Activated CD4-positive, alpha-beta T cell treated with anti-CD3 and anti-CD28 coated beads, Interleukin-2, amount 50 U/mL, for 4 hours (primary cell): ENCODE results near the gene OXLD1.
A peak's percentile ranks its signal among the peaks of the same experiment; 100 is the strongest.

Source experiments
- DNase-seq, 2 experiments: peaks; one replicate each; pipeline ENCODE4 v3.0.0-alpha.2; 2020

The OXLD1 gene

GRCh38 chr17:81682565-81683207, 16.3 kb upstream of the OXLD1 start:
- no peak for DNase-seq

DNA sequence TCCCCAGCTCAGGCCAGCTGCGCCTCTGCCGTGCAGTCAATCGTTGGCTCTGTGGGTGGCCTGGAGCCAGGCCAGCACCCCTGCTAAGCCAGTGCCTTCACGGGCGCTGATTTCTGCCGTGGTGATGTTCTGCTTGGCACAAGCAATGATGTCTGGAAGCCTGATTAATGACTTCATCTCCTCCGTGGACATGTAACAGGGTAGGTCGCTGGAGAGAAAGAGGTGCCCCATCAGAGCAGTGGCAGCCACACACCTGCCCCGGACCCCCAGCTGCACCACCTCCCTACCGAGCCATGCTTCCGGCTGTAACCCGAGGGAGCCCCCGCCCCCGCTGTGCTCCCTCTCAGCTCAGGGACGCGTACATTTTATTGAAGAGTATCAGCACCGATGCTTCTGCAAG, 15.3 kb upstream of the OXLD1 start:
- DNase-seq, result no peak

DNA sequence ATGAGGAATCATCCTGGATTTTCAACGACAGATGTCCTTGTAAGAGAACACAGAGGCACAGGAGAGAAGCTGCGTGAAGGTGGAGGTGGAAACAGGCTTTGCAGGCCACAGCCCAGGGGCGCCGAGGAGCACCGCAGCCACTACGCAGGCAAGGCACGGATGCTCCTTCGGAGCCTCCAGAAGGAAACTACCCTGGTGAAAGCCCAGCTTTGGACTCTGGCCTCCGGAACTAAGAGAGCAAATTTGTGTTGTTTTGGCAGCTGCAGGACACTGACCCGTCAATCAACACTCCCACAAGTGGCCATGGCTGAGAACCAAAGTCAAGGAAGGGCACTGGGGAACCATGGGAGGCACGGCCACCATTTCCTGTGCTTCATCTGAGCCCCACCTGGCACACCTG, 13.7 kb upstream of the OXLD1 start:
- DNase-seq, result no peak

- DNase-seq, result no peak
Observed at GRCh38 chr17:81676906-81677305, 10.5 kb upstream of the OXLD1 start.

DNA sequence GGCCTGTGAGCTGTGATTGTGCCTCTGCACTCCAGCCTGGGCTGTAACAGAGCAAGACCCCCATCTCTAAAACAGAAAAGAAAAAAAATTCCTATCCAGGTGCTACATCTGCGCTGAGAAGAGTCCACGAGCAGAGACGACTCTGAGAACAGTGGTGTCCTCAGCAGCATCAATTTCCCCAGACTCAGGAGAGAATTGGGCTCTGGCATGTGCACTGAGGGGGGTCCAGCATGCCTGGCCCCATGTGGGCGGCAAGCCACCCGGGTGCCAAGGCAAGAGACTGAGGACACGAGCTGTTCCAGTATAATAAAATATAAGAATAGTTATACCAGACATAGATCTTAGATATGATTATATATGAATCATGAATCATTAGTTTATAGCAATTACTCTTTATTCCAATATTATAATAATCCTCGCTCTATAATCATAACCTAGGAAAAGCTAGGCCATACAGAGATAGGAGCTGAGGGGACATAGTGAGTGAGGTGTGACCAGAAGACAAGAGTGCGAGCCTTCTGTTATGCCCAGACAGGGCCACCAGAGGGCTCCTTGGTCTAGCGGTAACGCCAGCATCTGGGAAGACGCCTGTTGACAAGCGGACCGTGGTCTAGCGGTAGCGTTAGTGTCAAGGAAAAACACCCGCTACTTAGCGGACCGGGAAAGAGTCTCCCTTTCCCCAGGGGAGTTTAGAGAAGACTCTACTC, 9.3 kb upstream of the OXLD1 start:
- peak; percentile 13 to 21 for DNase-seq

DNA sequence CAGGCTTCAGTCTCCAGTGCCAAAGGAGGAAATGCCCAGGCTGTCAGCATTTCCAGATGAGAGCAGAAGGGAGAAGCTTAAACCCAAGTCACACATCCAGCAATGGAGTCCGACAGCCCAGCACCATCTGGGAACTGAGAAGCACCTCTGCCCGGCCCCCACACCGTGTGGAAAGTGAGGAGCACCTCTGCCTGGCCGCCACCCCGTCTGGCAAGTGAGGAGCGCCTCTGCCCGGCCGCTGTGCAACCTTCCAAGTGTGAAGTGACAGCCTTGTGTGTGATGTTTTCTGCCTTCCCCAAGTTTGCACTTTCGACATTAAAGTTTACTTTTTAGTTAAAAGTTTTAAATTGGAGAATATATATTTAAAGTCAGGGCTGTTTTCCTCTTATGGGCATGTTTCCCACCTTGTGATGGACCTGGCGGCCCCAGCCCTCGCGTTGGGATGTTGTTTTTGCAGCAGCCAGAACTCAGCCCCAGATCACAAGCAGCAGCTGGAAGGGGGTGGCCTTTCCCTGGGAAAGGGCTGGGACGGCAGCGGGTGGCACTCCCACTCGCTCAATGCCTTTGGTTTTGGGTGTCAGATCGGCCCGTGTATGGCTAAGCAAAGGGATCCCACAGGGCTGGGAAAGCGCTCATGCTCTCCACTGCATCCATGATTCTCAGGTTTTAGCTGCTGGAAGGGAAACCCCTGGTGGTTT, 7.3 kb upstream of the OXLD1 start:
- DNase-seq, result no peak

GRCh38 chr17:81672954-81673353, 6.5 kb upstream of the OXLD1 start:
- no peak for DNase-seq

DNA sequence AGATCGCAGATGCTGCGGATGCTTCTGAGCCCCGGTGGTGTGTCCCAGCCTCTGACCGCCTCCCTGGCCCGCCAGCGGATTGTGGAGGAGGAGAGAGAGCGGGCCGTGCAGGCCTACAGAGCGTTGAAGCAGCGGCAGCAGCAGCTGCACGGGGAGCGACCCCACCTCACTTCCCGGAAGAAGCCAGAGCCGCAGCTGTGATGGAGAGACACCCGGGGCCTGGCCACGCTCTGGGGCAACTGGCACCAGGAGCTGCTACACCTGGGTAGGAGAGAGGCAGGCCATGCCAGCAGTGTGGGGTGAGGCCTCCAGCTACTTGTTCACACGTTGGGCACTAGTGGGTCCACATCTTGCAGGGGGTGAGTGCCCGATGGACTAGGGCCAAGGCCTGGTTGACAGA, 6.1 kb upstream of the OXLD1 start:
- no peak for DNase-seq

DNA sequence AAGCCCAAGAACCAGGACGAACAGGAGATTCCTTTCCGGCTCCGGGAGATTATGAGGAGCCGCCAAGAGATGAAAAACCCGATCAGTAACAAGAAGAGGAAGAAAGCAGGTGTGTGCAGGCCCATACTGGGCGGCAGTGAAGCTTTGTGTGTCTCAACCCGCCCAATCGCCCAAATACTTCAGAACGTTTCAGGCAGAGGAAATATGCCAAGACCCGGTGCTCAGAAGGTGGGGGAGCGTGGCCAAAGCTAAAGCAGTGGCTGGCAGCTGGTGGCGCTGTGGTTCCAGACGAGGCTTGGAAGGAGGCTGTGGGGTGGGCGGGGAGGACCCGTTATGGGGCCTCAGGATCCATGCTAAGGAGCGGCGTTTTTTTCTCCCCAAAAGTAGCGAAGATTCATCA, 1.3 kb upstream of the OXLD1 start:
- DNase-seq, result no peak

DNA sequence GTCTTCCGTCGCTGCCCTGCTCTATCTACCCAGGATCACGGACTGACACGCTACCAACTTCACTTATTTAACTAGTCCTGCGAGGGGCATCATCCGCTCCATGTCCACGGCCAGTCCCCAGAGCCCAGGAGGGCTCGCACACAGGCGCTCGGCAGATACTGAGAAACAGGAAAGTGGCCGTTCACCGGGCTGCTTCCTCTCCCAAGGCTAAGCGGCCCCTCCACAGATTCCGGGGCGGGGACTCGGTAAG, 388 bp downstream of the OXLD1 start:
- DNase-seq, result peak in 1 of 2 experiments; percentile 9

DNA sequence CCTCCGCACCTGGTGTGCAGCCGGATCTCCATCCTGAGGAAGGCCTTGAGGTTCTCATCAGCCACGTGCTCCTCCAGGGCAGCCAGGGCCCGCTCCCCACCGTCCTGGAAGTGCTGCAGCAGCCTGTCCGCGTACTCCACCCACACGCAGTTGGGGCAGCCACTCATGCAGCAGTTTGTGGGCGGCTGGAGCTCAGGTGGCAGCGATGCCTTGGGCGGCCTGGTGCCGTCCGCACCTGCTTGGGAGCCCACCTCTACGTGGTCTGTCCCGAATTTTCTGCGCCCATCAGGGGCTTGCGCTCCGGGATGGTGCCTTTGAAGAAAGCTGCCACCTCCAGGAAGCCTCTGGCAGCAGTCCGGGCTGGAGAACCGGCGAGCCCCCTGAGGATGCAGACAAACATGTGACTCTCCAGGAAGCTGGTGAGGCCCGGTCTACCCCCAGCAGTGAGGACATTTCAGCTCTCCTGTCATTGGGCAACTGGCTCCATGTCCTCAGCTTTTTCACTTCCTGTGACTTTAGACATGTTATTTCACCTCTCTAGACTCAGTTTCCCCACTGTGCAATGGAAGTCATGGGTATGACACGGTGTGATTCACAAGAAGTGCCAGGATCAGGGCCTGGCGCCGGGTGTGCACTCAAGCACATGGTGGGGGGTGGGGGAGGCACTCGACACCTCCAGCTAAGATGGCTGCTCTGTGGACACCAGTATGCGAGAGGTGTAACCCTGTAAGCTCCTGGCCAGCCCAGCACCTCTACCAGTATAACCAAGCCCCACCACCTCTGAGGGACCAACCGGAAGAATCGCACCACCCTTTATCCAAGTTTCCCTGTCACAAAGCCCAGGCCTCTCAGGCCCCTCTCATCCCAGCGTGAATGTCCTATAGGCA, 957 bp downstream of the OXLD1 start:
- peak; percentile 64 to 67 for DNase-seq

DNA sequence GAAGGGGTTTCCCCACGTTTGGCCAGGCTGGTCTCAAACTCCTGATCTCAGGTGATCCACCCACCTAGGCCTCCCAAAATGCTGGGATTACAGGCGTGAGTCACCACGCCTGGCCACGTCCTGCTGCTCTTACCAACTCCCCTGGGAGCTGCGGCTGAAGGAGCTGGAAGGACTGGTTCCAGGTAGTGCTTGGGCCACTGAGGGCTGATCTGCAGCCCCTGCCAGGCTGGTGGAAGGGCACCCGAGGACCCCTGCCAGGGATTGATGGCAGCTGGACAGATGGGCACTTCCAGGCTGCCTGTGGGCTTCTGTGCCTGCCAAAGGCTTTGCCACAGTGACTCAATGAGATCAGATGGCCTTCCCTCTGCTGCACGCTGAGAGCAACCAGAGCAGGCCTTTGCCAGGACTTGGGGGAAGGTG, 2.3 kb downstream of the OXLD1 start:
- DNase-seq, result no peak

GRCh38 chr17:81662002-81662401, 4.4 kb downstream of the OXLD1 start:
- no peak for DNase-seq

GRCh38 chr17:81660441-81660840, 6.0 kb downstream of the OXLD1 start:
- no peak for DNase-seq

DNA sequence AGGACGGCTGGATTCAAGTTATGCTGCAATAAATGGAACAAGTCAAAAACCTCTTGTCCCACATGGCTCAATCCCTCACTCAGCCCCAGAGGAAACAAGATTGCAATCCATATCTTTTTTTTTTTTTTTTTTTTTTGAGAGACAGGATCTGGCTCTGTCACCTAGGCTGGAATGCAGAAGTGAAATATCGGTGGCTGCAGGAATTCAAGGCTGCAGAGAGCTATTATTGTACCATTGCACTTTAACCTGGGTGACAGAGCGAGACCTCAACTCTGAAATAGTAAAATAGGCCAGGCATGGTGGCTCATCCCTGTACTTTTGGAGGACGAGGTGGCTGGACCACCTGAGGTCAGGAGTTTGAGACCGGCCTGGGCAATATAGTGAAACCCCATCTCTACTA, 7.4 kb downstream of the OXLD1 start:
- no peak for DNase-seq

DNA sequence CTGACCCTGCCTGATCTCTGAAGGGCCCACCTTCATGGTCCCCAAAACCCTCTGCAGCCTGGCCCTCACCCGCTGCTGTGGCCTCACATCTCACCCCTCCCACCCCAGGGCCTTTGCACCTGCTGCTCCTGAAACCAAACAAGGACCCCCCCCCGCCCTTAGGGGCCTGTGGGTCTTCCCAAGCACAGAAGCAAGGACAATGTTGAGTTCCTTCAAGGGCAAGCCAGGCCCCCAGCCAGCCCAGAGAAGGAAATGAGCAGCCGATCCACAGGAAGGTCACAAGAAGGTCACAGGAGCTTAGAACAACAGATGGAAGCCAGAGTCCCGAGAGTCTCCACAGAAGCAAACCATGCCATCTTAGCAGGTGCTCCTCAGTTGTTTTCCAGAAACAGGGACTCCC, 9.6 kb downstream of the OXLD1 start:
- DNase-seq, result no peak

DNA sequence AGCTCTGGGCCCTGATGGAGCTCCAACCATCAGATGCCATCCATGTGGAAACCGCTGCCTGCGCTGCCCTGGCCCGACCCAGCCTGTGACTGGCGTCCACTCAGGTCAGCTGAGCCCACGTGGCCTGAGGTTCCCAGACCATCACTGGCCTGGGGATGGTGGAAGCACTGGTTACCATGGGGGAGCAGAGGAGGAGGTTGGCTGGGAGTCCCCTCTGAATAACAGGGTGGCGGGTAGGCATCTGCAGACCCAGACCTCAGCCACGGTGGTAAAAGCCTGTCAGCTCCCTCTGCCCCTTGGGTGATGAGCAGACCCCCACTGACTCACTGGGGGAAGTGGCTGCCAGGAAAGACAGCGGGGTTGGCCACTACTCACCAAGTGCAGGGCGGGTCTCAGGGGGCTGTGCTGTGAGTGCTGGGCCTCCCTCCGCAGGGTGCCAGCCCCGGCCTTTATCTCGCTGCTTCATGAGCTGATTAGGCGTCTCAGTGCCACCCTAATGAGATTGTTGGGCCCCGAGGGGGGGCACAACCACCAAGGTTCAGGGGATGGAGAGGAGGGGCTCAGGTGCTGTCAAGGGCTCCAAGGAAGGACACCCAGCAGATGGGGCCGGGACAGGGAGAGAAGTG, 10.2 kb downstream of the OXLD1 start, which contains the start of gene PDE6G:
Gene PDE6G (minus strand): TSS at position 425 of the 626 bp plus-strand sequence. CDS start 3,237 bp downstream, outside the sequence.
- DNase-seq, result no peak

DNA sequence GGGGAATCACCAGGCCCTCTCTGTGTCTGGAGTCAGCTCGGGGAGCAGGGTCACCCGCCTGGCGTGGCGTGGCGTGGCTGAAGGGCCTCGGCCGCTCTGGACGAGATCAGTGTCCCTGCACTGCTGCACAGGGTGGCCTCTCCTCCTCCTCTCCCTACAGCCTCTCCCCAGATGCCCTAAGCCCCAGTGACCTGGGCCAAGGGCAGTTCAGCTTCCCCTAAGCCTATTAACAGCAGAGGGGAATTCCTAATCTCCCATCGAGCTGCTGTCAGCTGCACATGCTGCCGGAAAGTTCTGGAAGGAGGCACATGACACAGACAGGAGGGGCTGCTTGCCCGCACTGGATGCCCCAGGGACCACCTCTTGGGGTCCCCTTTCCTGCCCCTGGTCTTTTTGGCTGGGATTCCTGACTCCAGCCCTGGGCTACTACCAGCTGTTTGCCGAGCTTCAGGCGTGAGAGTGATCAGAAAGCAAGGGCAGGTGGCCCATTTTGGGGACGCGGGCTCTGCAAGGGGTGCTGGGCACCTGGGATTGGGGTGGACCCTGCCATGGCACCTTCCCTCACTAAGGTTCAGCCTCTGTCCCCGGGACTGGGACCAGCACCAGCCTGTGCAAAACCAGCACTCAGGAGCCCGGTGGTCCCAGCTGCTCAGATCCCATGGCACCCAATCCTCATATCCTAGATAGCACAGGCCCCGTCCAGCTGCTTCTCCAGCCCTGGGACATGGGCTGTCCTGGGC, 10.9 kb downstream of the OXLD1 start:
- DNase-seq, result no peak

DNA sequence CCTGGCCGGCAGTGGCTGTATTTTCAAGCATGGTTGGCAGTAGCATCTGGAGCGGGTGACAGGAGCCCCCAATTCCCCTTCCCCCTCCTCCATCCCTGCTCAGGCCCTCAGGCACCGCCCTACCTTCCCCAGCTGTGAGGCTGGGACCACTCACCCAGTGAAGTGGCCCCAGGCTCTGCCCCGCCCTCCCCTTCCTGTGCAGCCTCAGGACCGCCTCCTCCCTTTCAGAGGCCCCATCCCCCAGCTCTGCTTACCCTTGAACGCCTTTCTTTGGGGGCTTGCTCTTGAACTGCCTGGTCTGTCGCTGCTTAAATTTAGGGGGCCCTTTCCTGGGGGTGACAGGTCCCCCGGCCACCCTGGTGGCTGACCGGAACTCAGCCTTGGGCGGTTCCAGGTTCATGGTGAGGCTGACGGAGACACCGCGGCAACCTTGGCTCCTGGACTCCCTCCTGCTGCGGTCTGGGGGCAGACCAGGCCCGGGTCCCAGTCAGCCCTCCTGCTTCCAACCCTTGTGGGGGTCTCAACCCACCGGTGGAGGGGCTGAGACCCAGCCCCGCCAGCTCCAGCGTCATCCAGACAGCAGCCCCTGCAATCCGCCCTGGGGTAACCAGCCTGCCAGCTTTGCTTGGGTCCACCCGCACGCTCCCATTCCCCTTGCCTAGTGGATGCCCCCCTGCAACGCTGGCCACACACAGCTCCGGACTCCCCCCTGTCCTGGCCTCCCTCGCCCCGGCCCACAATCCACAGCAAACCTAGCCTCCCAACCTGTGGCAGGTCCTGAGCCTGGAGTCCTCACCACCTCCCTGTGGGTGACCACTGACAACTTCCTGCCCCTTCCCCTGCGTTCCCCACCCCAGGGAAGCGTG, 13.3 kb downstream of the OXLD1 start:
- no peak for DNase-seq

DNA sequence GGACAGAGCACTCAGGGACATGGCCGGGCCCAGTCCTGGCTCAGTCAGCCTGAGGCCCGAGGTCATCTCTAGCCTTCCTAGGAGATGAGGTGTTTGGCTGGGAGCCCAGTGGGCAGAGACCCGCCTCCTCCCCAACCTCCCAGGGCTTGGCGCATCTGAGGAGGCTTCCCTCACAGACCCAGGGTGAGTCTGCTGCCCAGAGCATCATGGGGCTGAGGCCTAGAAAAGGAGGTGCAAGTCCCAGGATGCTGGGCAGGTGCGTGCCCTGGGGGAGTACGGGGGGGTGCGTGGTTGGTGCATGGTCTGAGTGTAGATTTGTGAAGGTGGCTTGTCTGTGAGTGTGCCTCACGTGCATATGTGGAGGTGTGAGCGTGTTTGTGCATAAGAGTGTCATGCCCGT, 14.7 kb downstream of the OXLD1 start:
- DNase-seq, result no peak

GRCh38 chr17:81650951-81651350, 15.5 kb downstream of the OXLD1 start:
- DNase-seq, result no peak
